Neural crest cell (in vitro differentiated cells): ENCODE measurements around the gene RALGAPA1. TPM values are rescaled to one million over a fixed set of nuclear protein-coding genes. Genes with fewer than 3 reads are reported as not detected.

Experiments used
- DNase-seq: peaks from one replicate; pipeline ENCODE4 v3.0.0; 2021; ENCODE audit warnings: low read depth, mixed read lengths, low spot score
- H3K27ac Mint-ChIP-seq: one replicate; pipeline ENCODE4 v1.8.0; 2021; ENCODE audit warnings: mild to moderate bottlenecking, mixed read lengths; ENCODE audit not compliant: unreplicated experiment
- H3K27me3 Mint-ChIP-seq: 2 replicates; pipeline ENCODE4 v1.8.0; 2021; ENCODE audit warnings: low read depth, mild to moderate bottlenecking, mixed read lengths
- H3K36me3 Mint-ChIP-seq: 2 replicates; pipeline ENCODE4 v1.8.0; 2021; ENCODE audit warnings: low read depth, mild to moderate bottlenecking, mixed read lengths
- H3K4me1 Mint-ChIP-seq: 2 replicates; pipeline ENCODE4 v1.8.0; 2021; ENCODE audit warnings: mixed read lengths
- H3K4me3 Mint-ChIP-seq: one replicate; pipeline ENCODE4 v1.8.0; 2021; ENCODE audit warnings: mild to moderate bottlenecking, mixed read lengths
- H3K9me3 Mint-ChIP-seq: 2 replicates; pipeline ENCODE4 v1.8.0; 2021; ENCODE audit warnings: mixed read lengths
- CTCF ChIP-seq: fragments of 200-600 bp; sonication (generic); conservative IDR thresholded peaks from 2 replicates; pipeline ENCODE4 v1.5.0; 2021; ENCODE audit warnings: antibody characterized with exemption, mild to moderate bottlenecking
- total RNA-seq: library from RNA; stranded (reverse); gene quantifications from 2 replicates; pipeline ENCODE4 v1.2.1, GENCODE V29; 2021

Gene RALGAPA1
- total RNA-seq, 1 donor from 2014 or later = 46.0 TPM

DNA sequence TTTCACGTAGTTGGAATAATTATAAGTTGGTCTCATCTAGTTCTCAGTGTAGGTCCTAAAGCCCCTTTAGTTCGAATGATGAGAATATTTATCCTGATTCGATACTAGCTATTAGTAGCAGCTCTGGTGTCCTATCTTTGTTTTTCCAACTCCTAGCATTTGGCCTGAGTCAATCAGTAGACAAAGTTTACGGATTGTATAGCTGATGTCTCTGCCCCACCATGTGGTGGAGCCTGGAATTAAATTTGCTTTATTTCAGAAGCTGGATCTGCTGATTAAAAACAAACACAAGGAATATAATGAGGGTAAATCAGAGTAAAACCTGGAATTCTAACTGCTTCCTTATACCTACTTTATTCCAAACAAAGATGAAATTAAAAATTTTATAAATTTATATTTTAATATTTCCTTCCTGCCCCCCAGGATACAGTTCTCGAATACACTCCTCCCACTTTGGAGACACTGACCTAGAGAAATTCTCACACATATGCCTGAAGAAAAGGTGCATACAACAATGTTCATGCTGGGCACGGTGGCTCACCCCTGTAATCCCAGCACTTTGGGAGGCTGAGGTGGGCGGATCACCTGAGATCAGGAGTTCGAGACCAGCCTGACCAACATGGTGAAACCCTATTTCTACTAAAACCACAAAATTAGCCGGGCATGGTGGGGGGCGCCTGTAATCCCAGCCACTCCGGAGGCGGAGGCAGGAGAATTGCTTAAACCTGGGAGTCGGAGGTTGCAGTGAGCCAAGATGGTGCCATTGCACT is 9.4 kb upstream of the RALGAPA1 start:
- peak; percentile 14 for DNase-seq
- no peak overlapping the region for H3K27ac Mint-ChIP-seq
- H3K36me3 Mint-ChIP-seq = no peaks in the 10 kb centered on the region
- peaks cover 43% of the 10 kb centered on the region for H3K27me3 Mint-ChIP-seq
- no peaks in the 10 kb centered on the region for H3K4me1 Mint-ChIP-seq
- H3K4me3 Mint-ChIP-seq = no peak overlapping the region
- peak; percentile 68 for TF ChIP-seq CTCF
- H3K9me3 Mint-ChIP-seq = no peaks in the 10 kb centered on the region

- H3K27ac Mint-ChIP-seq = no peak overlapping the region
- DNase-seq = peak; percentile 83
- TF ChIP-seq CTCF = peak; percentile 74
- no peaks in the 10 kb centered on the region for H3K4me1 Mint-ChIP-seq
- H3K9me3 Mint-ChIP-seq = peaks cover 3% of the 10 kb centered on the region
- H3K27me3 Mint-ChIP-seq = peaks cover 17% of the 10 kb centered on the region
- H3K4me3 Mint-ChIP-seq = no peak overlapping the region
- H3K36me3 Mint-ChIP-seq = no peaks in the 10 kb centered on the region
Observed at GRCh38 chr14:35814371-35815005, 5.4 kb upstream of the RALGAPA1 start.

GRCh38 chr14:35810963-35811362 is 1.9 kb upstream of the RALGAPA1 start:
- no peaks in the 10 kb centered on the region for H3K36me3 Mint-ChIP-seq
- DNase-seq = no peak
- peaks cover 3% of the 10 kb centered on the region for H3K9me3 Mint-ChIP-seq
- peaks cover 9% of the 10 kb centered on the region for H3K27me3 Mint-ChIP-seq
- no peak overlapping the region for H3K4me3 Mint-ChIP-seq
- H3K4me1 Mint-ChIP-seq = peaks cover 23% of the 10 kb centered on the region
- no peak overlapping the region for H3K27ac Mint-ChIP-seq
- TF ChIP-seq CTCF = no peak

GRCh38 chr14:35809597-35809996 is 502 bp upstream of the RALGAPA1 start:
- no peak overlapping the region for H3K27ac Mint-ChIP-seq
- peaks cover 25% of the 10 kb centered on the region for H3K4me1 Mint-ChIP-seq
- H3K9me3 Mint-ChIP-seq = peaks cover 3% of the 10 kb centered on the region
- peak overlapping the region; percentile 38 for H3K4me3 Mint-ChIP-seq
- peaks cover 3% of the 10 kb centered on the region for H3K27me3 Mint-ChIP-seq
- no peak for DNase-seq
- H3K36me3 Mint-ChIP-seq = no peaks in the 10 kb centered on the region
- TF ChIP-seq CTCF = no peak

- DNase-seq = no peak
- Mint-ChIP-seq H3K27me3 (no peaks in the 10 kb centered on the region), H3K9me3 (peaks cover 3% of the 10 kb centered on the region), H3K36me3 (no peaks in the 10 kb centered on the region), H3K27ac (peak overlapping the region; percentile 92), H3K4me3 (peak overlapping the region; percentile 98), H3K4me1 (peaks cover 25% of the 10 kb centered on the region)
- TF ChIP-seq CTCF = no peak
Observed at GRCh38 chr14:35808076-35808637, 938 bp downstream of the RALGAPA1 start.
